K562 (cell line): ENCODE data around the gene GFOD2. TPM values are rescaled to one million over a fixed set of nuclear protein-coding genes. Genes with fewer than 3 reads are reported as not detected.

Source experiments
- ASH1L ChIP-seq: fragments of 450-650 bp; IDR thresholded peaks from 2 replicates; pipeline ENCODE4 v1.6.1; 2018; ENCODE audit warnings: borderline replicate concordance, mild to moderate bottlenecking, low read depth; ENCODE audit not compliant: partially characterized antibody
- BRCA1 ChIP-seq, 2 experiments: fragments of 450-650 bp in 1 of 2; sonication (generic) in 1 of 2; formaldehyde crosslinking in 1 of 2; IDR thresholded peaks; 2 replicates each; pipeline versions ENCODE4 v1.5.0 to v1.6.1; 2017 to 2020; ENCODE audit warnings: mild to moderate bottlenecking in 1 of 2, missing genetic modification reagents in 1 of 2
- GABPB1 ChIP-seq: sonication (generic); formaldehyde crosslinking; IDR thresholded peaks from 2 replicates; pipeline ENCODE4 v1.8.0; 2022; ENCODE audit warnings: mild to moderate bottlenecking, missing genetic modification reagents
- GTF2E2 ChIP-seq: fragments of 200-800 bp; sonication (Bioruptor generic); IDR thresholded peaks from 2 replicates; pipeline ENCODE4 v1.6.1; 2016; ENCODE audit warnings: missing genetic modification characterization, missing compliant biosample characterization
- JUN ChIP-seq, 2 experiments: sonication (generic) in 1 of 2; formaldehyde crosslinking in 1 of 2; IDR thresholded peaks; 2 replicates each; pipeline versions ENCODE4 v1.6.1 to v1.8.0; 2012 to 2022; ENCODE audit warnings: borderline replicate concordance in 2 of 2, mild to moderate bottlenecking in 2 of 2, improper control_type of control experiment in 1 of 2, low read depth in 1 of 2, low read length in 1 of 2, missing genetic modification reagents in 1 of 2
- KAT7 ChIP-seq: sonication (generic); formaldehyde crosslinking; IDR thresholded peaks from 2 replicates; pipeline ENCODE4 v1.8.0; 2022; ENCODE audit warnings: missing genetic modification reagents, mild to moderate bottlenecking, borderline replicate concordance
- KDM2B ChIP-seq: fragments of 250-450 bp; sonication (Bioruptor Pico); IDR thresholded peaks from 2 replicates; pipeline ENCODE4 v1.8.0; 2021; ENCODE audit warnings: mild to moderate bottlenecking, moderate library complexity
- KDM5B ChIP-seq: fragments of 200-600 bp; sonication (generic); IDR thresholded peaks from 2 replicates; pipeline ENCODE4 v1.6.1; 2012; ENCODE audit warnings: low read depth, mild to moderate bottlenecking, moderate library complexity, low read length, control low read depth, inconsistent platforms; ENCODE audit not compliant: insufficient replicate concordance
- KHSRP ChIP-seq: fragments of 450-650 bp; IDR thresholded peaks from 2 replicates; pipeline ENCODE4 v1.6.1; 2017
- LCOR ChIP-seq: sonication (generic); formaldehyde crosslinking; IDR thresholded peaks from 2 replicates; pipeline ENCODE4 v1.8.0; 2022; ENCODE audit warnings: mild to moderate bottlenecking, missing genetic modification reagents
- NFIX ChIP-seq: fragments of 250-450 bp; sonication (Bioruptor Pico); IDR thresholded peaks from 2 replicates; pipeline ENCODE4 v1.4.0; 2020; ENCODE audit warnings: low read depth, mild to moderate bottlenecking, moderate library complexity
- RCOR1 ChIP-seq, 2 experiments: IDR thresholded peaks; 2 replicates each; pipeline ENCODE4 v1.6.1; 2012; ENCODE audit warnings: low read depth in 2 of 2, low read length in 2 of 2, borderline replicate concordance in 1 of 2, improper control_type of control experiment in 1 of 2
- SP1 ChIP-seq: sonication (generic); formaldehyde crosslinking; IDR thresholded peaks from 2 replicates; pipeline ENCODE4 v1.8.1; 2022; ENCODE audit warnings: mild to moderate bottlenecking, missing genetic modification reagents
- STAG1 ChIP-seq: sonication (generic); formaldehyde crosslinking; IDR thresholded peaks from 2 replicates; pipeline ENCODE4 v1.5.0; 2020; ENCODE audit warnings: missing genetic modification reagents, borderline replicate concordance
- ZNF174 ChIP-seq: fragments of 250-450 bp; sonication (Bioruptor Pico); IDR thresholded peaks from 2 replicates; pipeline ENCODE4 v1.4.0; 2020; ENCODE audit warnings: mild to moderate bottlenecking
- ZNF311 ChIP-seq: fragments of 250-450 bp; sonication (Bioruptor Pico); IDR thresholded peaks from 2 replicates; pipeline ENCODE4 v1.4.0; 2020; ENCODE audit warnings: mild to moderate bottlenecking, moderate library complexity
- ZNF717 ChIP-seq: fragments of 250-450 bp; sonication (Bioruptor Pico); IDR thresholded peaks from 2 replicates; pipeline ENCODE4 v1.5.0; 2021
- polyA plus RNA-seq, 8 experiments: library from polyadenylated mRNA; depleted of rRNA in 4 of 8; stranded (reverse) in 5 of 8; unstranded in 3 of 8; fragments of >200 nt; fragmentation: Nextera tagmentation in 2 of 8; fragmentation: Illumina TruSeq in 1 of 8; extraction: Ambion mirVana in 2 of 8; extraction: Trizol in 1 of 8; gene quantifications; 2 replicates each; pipeline versions ENCODE4 v1.2.1 to v1.2.3, GENCODE V29; 2011 to 2014; ENCODE audit warnings: inconsistent platforms in 1 of 8, missing spikeins in 1 of 8
- total RNA-seq, 7 experiments: library from RNA; depleted of rRNA in 6 of 7; stranded (reverse); fragments of >200 nt in 6 of 7; fragmentation: Illumina TruSeq in 2 of 7; extraction: Trizol in 2 of 7; gene quantifications; 2 replicates each; pipeline versions ENCODE4 v1.2.1 to v1.2.3, GENCODE V29; 2011 to 2021; ENCODE audit warnings: low replicate concordance in 1 of 7
- TF ChIP-seq, protein P1 (sequence below): IDR thresholded peaks from 2 replicates; pipeline ENCODE4 v1.6.1; 2014; ENCODE audit warnings: antibody characterized with exemption
- TF ChIP-seq, protein P2 (sequence below): fragments of 250-450 bp; sonication (Bioruptor Pico); IDR thresholded peaks from 2 replicates; pipeline ENCODE4 v1.4.0; 2020; ENCODE audit warnings: borderline replicate concordance
- TF ChIP-seq, protein P3 (sequence below): fragments of 250-450 bp; sonication (Bioruptor Pico); IDR thresholded peaks from 2 replicates; pipeline ENCODE4 v1.4.0; 2020

The GFOD2 gene
- total and polyA plus RNA-seq, 9 of the 15 experiments (the other 6 are each of a cell fraction or from before 2014, with no cell fraction given) = 1.9 to 15.8 (median 11.1) TPM

DNA sequence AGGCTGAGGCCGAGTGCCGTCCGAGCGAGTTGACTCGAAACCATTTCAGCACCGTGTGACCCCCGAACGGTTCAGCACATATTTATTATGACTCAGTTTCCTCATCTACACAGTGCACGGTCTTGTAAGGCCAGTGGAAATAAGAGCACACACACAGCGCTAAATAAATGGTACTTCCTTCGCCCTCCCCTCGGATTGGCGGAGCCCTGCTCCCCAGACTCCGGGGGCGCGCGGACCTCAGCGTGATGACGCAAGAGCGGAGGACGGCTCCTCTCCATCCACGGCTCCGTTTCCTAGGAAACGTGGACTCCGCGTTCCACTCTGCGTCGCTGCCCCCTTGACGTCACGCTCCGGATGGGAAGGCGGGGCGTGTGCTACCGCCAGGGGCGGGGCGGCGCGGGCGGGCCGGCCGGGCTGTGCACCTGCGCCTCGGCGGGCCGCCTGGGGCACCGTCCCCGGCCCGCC, 58.5 kb downstream of the GFOD2 start, which contains the start of gene PARD6A (continued):
- TF ChIP-seq KAT7 (CRISPR knock-in tag) (no peak), KDM2B (CRISPR knock-in tag) (no peak), ASH1L (no peak), ZNF311 (CRISPR knock-in tag) (no peak), GTF2E2 (tag) (no peak), NFIX (CRISPR knock-in tag) (no peak), KDM5B (no peak), RCOR1 (IDR thresholded peaks at IDR 0.05; ENCODE audit: borderline replicate concordance in 1 of 2, low read depth in 2 of 2, low read length in 2 of 2) (peak in 1 of 2 experiments; percentile 93; a peak in 3 of 4 replicates), JUN (IDR thresholded peaks at IDR 0.05; ENCODE audit: borderline replicate concordance, low read depth, low read length) (peak; percentile 72), JUN (CRISPR knock-in tag; IDR thresholded peaks at IDR 0.05; ENCODE audit: borderline replicate concordance) (no peak), LCOR (0 out of 2 replicates have a peak, but pooled peaks have one; percentile 67), BRCA1 (IDR thresholded peaks at IDR 0.05) (no peak), BRCA1 (CRISPR knock-in tag; IDR thresholded peaks at IDR 0.05) (no peak), ZNF717 (no peak), ZNF174 (CRISPR knock-in tag) (no peak), KHSRP (peak; percentile 71), GABPB1 (peak; percentile 54; the same call in 1 of the 2 replicates), SP1 (CRISPR knock-in tag) (0 out of 2 replicates have a peak, but pooled peaks have one; percentile 55), STAG1 (CRISPR knock-in tag) (no peak)
- TF ChIP-seq, protein P1, sequence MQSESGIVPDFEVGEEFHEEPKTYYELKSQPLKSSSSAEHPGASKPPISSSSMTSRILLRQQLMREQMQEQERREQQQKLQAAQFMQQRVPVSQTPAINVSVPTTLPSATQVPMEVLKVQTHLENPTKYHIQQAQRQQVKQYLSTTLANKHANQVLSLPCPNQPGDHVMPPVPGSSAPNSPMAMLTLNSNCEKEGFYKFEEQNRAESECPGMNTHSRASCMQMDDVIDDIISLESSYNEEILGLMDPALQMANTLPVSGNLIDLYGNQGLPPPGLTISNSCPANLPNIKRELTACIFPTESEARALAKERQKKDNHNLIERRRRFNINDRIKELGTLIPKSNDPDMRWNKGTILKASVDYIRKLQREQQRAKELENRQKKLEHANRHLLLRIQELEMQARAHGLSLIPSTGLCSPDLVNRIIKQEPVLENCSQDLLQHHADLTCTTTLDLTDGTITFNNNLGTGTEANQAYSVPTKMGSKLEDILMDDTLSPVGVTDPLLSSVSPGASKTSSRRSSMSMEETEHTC = no peak; the same call in 1 of the 2 replicates
- TF ChIP-seq, protein P2, sequence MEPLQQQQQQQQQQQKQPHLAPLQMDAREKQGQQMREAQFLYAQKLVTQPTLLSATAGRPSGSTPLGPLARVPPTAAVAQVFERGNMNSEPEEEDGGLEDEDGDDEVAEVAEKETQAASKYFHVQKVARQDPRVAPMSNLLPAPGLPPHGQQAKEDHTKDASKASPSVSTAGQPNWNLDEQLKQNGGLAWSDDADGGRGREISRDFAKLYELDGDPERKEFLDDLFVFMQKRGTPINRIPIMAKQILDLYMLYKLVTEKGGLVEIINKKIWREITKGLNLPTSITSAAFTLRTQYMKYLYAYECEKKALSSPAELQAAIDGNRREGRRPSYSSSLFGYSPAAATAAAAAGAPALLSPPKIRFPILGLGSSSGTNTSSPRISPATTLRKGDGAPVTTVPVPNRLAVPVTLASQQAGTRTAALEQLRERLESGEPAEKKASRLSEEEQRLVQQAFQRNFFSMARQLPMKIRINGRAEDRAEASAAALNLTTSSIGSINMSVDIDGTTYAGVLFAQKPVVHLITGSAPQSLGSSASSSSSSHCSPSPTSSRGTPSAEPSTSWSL = no peak
- TF ChIP-seq, protein P3, sequence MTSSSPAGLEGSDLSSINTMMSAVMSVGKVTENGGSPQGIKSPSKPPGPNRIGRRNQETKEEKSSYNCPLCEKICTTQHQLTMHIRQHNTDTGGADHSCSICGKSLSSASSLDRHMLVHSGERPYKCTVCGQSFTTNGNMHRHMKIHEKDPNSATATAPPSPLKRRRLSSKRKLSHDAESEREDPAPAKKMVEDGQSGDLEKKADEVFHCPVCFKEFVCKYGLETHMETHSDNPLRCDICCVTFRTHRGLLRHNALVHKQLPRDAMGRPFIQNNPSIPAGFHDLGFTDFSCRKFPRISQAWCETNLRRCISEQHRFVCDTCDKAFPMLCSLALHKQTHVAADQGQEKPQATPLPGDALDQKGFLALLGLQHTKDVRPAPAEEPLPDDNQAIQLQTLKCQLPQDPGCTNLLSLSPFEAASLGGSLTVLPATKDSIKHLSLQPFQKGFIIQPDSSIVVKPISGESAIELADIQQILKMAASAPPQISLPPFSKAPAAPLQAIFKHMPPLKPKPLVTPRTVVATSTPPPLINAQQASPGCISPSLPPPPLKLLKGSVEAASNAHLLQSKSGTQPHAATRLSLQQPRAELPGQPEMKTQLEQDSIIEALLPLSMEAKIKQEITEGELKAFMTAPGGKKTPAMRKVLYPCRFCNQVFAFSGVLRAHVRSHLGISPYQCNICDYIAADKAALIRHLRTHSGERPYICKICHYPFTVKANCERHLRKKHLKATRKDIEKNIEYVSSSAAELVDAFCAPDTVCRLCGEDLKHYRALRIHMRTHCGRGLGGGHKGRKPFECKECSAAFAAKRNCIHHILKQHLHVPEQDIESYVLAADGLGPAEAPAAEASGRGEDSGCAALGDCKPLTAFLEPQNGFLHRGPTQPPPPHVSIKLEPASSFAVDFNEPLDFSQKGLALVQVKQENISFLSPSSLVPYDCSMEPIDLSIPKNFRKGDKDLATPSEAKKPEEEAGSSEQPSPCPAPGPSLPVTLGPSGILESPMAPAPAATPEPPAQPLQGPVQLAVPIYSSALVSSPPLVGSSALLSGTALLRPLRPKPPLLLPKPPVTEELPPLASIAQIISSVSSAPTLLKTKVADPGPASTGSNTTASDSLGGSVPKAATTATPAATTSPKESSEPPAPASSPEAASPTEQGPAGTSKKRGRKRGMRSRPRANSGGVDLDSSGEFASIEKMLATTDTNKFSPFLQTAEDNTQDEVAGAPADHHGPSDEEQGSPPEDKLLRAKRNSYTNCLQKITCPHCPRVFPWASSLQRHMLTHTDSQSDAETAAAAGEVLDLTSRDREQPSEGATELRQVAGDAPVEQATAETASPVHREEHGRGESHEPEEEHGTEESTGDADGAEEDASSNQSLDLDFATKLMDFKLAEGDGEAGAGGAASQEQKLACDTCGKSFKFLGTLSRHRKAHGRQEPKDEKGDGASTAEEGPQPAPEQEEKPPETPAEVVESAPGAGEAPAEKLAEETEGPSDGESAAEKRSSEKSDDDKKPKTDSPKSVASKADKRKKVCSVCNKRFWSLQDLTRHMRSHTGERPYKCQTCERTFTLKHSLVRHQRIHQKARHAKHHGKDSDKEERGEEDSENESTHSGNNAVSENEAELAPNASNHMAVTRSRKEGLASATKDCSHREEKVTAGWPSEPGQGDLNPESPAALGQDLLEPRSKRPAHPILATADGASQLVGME = peak; percentile 68; the same call in 1 of the 2 replicates
